ENCODE data around the gene RSRC1.
"Not testable (repeated sequence)": the region's sequence is repeated elsewhere in the genome, so short reads cannot be mapped to it uniquely, and the experiment has no call there.

The RSRC1 gene

DNA sequence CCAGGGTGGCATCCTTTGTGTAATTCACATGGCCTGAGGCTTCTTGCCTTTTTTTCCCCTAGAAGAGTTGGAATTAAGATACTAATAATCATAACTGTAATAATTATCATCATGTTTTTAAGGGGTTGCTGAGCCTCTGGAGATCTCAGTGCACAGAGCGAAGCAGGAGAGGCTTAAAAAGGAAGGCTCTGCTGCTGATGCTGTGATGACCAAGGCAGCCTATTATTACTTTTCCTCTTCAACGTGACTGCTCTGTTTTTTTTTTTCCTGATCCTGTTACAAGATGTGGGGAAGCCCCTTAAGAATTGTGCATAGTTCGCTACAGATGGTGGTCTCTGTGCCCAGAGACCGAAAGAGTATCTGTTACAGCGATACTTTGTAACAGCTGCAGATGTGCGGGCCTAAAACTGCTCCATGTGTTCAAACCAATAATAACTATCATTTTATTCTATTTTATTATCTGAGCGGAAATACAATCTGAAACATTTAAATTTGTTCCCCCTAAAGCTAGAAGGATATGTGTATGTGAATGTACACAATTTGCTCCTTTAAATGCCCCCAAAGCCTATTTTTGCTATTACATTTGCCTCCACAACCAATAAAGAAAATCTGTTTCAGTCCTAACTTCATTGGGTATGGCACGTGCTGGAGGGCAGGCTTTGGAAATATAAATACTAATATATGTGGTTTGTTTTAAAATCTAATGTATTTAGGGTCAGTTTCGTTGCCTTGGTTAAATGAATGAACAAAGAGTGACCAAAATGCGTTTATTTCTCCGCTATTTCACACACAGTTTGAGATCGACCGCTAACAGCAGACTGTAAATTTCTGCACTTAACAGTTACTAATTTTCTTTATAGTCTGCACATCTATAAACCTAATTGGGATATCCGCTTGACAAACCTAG, 8.3 kb upstream of the RSRC1 start:
- DNase-seq: no peak

DNA sequence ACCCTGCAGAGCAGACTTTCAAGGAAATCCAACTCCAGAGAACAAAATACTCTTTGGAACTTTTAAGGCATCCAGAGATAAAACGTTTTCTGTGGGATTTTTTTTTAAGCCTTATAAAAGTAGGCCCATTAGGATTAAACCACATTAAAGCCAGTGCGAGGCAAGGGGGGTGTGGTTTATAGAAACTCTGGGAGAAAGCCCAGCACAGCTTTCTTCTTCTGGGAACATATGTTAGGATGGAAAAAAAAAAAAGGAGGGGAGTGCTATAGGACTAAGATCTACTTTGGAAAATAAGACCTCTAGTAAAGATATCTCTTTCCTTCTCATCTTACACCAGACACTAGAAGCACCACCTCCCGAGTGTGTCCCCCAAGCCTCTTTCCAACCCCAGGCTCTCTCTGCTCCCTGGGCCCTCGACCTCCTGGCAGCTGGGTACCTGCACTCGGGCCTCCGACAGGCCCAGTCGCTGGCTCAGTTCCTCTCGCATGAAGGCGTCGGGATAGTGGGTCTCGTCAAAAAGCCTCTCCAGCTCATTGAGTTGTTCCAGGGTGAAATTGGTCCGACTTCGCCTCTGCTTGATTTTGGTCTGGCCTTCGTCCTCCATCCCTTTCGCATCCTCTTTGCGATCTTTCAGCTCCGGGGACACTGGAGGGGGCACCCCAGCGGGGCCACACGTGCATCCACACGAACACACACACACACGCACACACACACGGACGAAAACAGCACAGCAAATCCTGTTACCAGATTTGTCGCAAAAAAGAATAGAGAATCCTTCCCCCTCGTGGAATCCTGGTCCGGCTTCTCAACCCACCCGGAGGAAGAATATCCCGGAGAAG, 7.4 kb upstream of the RSRC1 start:
- DNase-seq: no peak

DNA sequence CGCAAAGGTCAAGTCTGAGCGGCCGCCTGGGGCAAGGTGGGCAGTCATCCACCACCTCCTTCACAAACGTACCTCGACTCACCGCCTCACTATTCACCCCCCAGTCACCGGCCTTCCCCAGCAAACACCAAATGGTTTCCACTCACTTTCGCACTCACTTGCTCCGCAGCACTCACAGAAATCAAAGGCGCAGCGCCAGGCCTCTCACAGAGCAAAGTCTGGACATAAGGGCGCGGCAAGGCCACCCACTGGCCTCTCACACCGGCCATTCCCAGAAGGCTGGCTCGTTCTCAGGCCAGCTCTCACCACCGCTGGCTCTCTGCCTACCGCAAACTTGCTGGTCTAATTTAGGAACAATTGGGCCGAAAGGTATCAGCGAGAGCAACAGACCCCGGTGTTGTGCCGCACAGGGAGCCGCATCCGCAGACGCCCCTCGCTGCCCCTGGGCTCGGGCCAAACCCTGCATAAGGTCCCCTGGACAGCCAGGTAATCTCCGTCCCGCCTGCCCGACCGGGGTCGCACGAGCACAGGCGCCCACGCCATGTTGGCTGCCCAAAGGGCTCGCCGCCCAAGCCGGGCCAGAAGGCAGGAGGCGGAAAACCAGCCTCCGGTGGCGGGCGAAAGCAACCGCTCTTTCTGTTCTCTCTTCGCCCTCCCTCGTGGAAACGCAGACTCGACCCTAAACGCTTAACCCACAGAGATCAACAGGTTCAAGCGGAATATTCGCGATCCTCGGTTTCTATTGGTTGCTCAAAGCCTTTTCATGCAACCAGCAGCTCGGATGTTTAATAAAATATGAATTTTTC, 6.6 kb upstream of the RSRC1 start:
- no peak for DNase-seq

DNA sequence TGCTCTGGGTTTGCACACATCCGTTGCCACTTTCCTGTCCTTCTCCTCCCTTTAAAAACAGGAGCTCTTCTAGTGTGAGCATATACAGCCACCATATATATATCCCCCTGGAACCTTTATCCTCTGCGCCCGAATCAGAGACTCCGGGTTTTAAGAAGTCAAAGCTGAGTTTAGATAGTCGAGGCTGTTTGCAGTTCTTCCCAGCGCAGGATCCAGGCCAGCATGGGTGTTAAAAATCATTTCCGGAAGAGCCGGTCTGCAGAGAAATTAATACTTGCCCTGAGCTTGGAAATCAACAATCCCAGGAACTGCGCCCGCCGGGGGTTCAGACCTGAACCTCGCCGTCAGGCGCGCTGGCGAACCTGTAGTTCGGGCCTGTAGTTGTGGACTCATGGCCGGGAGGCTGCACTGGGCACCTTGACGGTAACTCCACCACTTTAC, 6.0 kb upstream of the RSRC1 start:
- no peak for DNase-seq

DNA sequence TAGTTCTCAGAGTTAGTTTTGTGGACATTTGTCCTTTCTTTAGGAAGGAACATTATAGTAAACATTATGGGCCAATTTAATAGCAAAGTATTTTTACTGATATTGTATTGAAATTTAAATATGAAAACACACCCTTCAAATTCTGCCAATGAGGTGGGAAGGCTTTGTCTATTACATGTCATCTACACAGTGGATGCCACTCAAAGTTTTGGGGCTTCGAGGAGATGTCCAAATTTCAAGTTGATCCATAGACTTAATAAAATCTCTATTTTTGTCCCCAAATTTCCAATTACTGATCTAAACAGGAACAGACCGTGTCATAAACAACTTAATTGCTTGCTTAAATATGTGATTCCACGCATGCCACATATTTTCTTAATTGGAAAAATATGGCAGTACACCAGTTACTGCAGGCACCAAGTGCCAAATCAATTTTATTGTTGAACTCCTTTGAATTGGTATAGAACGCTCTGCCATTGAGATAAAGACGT, 5.4 kb upstream of the RSRC1 start:
- no peak for DNase-seq

DNA sequence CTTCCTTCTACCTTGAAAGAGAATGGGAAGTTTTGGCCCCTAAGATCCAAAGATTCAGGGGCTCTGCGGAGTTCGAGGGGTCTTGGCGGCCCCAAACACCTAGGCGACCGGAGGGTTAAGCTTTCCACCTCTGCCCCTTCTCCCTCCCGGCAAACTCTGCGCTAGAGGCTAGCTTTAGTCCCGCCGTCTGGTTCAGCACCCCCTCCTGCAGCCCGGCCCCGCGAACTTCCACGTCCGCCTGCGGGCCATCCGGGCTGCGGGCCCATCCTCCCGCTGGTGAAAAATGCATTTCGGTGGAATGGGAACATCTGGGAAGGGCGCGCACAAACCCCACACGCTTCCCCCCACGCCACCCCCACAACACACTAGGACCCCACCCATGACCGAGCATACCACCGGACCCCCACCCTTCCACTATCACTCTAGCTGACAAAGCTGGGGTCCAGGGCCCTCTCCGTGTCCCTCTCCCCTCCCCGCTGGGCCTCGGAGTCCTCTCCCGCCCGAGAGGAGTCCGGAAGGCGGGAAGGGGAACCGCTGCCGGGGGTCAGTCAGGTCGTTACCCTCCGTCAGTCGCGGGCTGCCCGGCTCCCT, 4.7 kb upstream of the RSRC1 start:
- DNase-seq: no peak

DNA sequence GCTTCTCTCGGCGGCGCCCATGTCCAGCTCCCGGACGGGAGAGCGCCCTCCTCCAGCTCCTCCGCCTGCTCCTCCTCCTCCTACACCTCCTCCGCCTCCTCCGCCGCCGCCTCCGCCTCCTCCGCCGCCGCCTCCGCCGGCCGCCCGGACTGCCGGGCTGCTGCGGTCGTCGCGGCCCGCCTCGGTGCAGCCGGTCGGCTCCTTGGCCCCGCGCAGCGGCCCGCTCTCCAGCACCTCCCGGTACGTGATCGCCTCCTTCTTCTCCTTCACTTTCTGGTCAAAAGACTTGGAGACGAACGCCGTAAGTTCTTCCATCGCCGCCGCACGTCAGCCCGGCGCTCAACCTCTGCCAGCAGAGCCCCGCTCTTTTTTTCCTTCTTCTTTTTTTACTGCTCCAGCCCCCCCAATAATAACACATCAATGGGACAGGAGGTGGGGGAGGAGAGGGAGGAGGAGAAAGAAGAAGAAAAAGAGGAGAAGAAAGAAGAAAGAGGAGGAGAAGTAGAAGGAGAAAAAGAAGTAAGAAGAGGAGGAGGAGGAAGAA, 4.1 kb upstream of the RSRC1 start:
- DNase-seq: no peak

DNA sequence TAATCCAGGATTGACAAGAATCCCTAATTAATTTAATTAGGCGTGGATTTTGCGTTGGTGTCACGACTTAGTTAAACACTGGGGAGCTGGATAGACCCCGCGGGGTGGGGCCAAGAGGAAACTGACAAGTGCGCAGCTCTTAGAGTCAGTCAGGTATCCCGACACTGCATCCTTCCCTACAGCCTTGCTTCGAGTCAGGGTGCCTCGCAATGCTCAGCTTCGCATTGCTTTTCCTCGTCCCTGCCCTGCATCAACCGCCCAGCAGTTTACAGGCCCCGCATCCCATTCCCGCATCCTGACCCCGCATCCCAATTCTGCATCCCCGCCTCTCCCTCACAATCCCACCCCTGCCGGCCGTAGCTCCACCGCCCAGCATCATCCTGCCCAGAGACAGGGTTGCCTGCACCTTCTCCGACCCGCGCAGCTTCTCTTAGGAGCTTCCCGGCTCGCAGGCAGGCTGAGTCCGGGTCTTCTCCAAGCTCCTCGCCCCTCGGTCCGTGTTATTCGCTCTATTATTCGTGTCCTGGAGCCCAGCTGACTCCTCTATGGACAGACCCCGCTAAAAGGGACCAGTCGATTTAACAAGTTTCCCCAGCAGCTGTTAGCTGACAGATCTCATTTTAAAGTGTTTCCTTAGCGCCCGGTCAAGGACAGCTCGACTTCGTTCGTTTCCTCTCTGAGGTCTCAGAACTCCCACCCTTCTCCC, 3.0 kb upstream of the RSRC1 start:
- no peak for DNase-seq

DNA sequence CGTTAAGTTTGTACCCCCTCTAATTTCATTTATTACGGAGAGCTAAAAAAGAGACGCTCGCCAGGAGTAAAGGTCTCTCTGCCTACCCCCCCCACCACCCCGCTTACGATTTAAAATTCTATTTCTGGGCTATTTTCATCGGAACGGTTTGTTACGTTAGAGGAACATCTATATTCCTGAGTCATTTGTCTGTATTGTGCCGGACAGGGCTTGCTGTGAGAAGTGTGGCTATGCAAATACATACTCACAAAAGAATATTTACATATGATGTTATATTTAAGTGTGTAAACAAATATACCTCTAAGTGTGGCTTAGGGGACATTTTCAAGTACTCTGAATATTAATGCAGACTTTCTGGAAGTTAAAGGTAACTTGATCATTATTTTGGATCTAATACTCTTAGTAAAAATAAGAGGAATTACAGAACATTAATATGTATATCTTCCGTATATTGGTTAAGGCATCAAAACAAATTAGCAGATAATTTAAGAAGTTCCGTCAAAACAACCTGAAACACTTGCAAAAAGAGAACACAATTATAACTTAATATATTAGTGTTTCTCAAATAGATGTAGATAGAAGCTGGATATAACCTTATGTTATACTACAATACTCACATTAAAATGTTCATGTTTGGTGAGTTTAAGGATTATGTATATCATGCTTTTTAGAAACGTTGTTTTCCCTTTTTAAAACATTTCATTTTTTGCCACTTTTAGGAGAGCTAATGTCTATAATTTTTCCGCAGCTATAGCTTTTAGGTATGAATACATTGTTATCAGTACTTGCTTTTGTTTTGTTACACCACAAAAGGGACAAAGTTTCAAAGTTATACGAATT, 2.1 kb upstream of the RSRC1 start:
- no peak for DNase-seq

DNA sequence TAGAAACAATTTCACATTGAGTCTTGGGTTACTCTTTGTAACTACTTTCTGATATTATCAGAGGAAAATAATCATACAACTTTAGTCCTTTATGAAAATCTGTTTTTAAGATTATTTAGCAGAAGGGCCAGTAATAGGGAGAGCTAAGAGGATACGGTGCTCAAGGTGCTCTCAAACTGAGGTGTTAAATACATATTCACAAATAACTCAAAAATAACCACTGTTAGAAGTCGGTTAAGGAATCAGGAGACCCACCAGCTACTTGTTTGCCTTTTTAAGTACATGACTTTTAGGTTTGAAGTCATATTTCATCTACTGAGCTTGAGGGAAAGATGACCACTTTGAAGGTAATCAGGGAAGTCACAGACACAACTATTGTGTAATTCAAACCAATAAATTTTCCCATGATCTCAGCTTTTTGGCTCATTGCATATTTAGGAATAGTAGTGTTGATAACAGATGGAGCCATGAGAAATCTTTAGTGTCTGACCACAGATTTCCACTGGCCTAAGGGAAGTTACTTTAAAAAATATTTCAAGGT, 1.4 kb upstream of the RSRC1 start:
- no peak for DNase-seq

DNA sequence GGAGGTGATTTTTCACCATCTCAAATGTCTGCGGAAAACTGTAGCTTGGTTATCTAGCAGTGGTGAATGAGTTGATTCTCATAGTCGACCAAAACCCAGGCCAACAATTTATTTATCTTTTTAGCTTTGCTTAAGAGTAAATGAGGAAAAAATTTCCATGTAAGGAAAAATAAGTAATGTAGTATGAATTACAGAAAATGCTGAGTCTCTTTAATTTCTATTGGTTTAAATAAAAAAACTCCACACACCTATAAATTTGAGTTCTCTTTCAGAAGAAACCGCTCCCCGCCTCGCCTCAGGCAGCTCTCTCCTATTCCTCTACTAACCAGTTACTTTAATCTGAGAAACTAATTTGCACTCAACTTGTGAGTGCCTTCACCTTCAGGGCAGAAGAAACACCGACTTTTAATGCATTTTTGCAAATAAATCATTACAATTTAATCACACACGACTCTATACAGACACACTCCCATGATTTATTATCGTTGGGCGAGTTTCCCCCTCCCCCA, 540 bp upstream of the RSRC1 start:
- no peak for DNase-seq

DNA sequence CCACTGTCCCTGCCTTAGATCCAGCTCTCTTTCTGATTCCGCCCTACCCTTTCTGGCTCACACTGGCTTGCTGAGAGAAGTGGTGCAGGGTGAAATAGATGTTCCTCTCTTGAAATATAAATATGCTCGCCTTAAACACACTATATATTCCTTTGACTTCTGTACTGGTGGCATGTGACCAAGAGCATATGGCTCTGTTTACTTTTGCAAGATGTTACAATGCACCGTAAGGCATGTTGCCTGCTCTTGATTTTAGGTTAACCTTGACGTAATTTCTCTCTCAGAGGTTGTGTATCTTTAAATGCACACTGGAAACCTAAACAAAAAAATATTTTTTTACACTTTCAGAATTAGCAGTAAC, 749 bp downstream of the RSRC1 start:
- DNase-seq: no peak

DNA sequence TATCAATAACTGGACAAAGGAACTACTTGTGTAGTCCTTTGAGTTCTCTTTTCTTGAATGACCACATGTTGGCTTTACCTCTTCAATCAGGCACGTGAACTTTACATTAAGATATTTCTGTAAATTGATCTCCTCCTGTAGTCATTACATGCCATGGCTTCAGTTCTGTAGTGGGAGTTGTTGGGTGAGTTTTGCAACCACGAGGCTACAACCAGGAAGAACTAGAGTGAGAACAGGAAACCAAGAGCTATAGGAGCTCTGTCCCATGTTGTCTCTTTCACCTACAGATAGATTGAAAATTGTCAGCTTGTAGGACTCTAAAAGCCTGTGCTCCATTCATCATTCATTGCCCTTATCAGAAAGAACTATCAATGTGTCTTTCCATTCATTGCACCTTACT, 2.0 kb downstream of the RSRC1 start:
- DNase-seq: no peak

DNA sequence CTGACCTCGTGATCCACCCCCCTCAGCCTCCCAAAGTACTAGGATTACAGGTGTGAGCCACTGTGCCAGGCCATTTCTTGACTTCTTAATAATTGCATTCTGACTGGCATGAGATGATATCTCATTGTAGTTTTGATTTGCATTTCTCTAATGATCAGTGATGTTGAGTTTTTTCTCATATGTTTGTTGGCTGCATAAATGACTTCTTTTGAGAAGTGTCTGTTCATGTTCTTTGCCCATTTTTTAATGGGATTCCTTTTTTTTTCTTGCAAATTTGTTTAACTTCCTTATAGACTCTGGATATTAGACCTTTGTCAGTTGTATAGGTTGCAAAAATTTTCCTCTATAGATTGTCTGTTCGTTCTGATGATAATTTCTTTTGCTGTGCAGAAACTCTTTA, 3.7 kb downstream of the RSRC1 start:
- not testable (repeated sequence) for DNase-seq

DNA sequence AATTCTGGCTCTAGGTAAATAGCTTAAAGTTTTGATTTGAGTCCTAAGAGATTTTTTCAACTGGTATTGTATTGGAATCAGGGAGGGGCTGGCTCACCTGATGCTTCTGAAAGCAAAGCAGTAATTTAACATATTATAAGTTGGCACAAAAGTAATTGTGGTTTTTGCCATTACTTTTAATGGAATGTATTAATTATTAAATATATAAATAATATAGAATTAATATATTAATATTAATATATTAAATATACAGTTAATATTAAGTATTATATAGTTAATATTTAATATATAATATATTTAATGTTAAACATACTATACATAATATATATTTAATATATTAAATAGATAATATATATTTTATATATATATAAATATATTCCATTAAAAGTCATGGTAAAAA, 10.4 kb downstream of the RSRC1 start:
- DNase-seq: no peak

DNA sequence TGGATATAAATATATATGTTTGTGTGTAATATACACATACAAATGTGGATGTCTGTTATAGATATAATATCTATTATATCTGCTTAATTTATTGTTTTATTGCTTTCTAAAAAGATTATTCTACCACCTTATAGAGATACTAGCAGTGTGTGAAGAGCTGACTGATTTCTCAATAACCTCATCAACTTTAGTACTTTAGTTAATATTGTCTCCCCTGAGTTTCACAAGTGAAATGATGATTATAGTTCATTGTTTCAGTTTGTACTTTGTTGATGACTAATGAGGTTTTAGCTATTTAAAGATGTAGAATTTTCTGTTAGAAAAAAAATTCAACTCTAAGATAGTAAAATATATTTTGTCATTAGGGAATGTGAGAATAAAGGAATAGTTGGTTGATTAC, 11.4 kb downstream of the RSRC1 start:
- DNase-seq: no peak

DNA sequence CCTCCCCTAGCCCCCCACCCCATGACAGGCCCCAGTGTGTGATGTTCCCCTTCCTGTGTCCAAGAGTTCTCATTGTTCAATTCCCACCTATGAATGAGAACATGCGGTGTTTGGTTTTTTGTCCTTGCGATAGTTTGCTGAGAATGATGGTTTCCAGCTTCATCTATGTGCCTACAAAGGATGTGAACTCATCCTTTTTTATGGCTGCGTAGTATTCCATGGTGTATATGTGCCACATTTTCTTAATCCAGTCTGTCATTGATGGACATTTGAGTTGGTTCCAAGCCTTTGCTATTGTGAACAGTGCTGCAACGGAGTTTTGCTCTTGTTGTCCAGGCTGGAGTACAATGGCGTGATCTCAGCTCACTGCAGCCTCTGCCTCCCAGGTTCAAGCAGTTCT, 12.8 kb downstream of the RSRC1 start:
- not testable (repeated sequence) for DNase-seq

DNA sequence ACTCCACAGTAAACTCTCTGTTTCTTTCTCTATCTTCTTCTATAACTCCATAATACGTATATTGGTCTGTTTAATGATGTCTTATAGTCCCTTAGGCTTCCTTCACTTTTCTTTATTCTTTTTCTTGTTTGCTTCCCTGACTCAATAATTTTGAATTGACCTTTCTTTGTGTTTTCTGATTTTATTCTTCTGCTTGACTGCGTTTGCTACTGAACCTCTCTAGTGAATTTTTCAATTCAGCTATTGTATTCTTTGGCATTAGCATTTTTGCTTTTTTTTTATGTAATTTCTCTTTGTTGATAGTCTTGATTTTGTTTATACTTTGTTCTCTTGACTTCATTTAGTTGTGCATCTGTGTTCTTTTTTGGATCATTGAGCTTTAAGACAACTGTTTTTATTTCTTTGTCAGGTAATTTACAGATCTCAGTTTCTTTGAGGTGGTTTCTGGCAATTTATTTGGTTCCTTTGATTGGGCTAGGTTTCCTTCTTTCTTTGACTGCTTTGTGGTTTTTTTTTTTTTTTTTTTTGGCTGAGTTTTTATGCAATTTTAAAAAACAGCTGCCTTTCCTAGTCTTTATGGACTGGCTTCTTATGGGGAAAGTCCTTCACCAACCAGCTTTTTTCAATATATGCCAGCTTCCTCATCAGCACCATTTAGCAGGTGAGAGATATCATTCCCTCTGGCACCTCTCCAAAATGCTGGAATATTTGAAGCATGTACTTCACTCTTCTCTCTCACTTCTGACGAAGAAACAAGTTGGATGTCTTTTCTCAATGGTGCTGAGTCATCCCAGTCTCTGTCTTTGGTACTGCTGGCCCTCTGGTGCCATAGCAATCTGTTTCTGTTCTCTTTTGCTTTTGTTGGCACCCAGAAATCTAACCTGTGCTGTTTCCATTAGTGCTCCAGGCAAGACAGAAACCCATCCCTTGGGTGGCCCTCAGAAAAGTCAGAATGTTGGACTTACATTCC, 17.6 kb downstream of the RSRC1 start:
- DNase-seq: no peak

DNA sequence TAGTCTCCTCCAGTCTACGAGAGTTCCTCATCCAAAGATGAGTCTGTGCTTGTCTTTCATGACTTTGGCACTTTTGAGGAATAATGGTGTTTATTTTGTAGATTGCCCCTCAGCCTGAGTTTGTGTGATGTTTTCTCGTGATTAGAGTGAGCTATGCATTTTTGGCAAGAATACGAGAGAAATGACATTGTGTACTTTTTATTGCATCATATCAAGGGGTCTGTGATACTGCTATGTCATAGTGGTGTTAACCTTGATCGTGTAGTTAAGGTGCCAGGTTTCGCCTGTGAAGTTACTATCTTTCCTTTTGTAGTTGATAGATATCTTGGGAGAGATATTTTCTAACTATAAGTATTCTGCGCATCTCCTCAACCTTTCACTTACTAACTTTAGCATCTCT, 18.9 kb downstream of the RSRC1 start:
- no peak for DNase-seq
